GM18517 (cell line): ENCODE measurements around the gene PDCD2.
"Not testable (repeated sequence)": the region's sequence is repeated elsewhere in the genome, so short reads cannot be mapped to it uniquely, and the experiment has no call there.

Experiments
- ATAC-seq: cut with Tn5 transposase; IDR thresholded peaks from one replicate; pipeline ENCODE4 v1.9.1; 2021; ENCODE audit warnings: mild to moderate bottlenecking, moderate library complexity; ENCODE audit not compliant: unreplicated experiment

The PDCD2 gene

DNA sequence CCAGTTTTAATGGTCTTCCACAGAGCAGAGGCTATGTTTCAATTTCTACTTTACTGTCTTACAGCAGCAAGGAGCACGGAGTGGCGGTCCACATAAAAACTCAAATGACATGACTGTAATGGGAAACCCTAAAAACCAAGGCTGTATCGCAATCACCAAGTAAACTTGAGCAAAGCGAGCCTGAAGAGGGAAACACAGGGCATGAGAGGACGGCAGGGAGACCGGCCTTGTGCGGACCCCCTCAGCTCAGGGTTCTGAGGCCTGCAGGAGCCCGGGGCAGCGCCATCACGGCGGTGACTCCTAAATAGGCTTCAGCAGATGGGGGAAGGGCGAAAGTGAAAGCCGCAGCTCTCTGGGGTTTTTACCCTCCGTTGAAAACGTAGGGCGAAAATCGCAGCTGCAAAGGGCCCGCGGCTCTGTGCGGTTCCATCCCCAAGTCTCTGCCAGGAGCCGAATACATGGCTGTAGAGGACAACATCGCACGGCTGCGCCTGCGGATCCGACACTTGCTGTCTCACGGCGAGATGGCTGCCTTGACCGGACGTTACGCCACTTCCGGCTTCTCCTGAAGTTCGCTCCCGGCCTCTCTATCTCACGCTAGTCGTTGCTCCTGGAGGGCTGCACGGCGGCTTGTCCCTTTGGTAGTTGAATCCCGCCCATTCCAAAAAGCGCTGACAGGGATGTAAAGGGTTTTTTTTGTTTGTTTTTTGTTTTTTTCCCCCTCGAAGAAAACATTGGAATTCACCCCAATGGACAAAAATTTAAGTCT lies 31.5 kb downstream of the PDCD2 start, which contains the start of gene PSMB1:
TSS of gene PSMB1 (minus strand) at position 543 of the 769 bp plus-strand sequence. CDS start at position 478, 65 bp downstream.
- peak; percentile 48 for ATAC-seq

DNA sequence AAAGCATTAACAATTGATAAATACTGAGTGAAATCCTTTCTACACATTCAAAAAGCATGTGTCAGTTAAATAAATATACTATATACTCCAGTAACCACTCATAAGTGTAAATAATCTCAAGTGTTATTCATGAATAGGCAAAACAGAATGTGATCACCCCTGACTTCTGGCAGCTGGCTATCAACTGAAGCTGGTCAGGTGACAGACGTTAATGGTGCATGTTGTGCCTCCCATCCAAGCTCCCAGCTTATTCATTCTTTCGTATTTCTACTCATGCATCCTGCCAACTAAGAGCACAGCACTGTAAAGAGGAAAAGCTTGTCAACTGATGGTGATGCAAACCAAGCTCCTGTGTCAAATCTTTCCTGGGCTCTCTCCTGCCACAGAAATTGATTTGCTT lies 39.0 kb downstream of the PDCD2 start:
- ATAC-seq: no peak

DNA sequence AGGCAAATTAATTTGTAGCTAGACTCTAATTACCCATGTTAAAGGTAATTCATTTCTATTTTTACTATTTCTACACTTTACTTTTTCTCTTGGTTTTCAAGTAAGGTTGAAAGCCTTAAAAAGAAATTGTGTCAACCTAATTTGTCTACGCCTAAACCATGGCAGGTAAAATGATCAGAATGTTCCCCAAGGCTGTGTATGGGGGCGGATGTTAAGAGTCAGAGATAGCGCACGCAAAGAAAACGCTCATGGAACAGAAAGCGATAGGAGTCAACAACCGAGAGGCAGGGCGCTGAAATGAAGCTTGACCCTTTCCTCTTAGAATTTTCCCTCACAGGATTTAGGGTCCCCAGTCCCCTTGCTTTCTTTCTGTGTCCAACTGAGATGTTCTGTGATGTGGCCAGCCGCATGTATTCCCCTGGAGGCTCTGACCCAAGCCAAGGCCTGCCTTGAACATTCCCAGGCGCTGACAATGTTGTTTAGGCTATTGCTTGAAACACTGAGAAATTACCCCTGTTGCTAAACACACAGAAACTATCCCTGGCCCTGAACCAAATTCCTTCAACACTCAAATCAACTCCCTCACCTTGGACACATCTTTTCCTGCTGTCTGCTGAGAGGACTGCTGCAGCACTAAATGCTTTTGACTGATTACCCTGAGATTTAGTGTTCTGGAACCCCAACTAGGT lies 42.3 kb downstream of the PDCD2 start:
- no peak for ATAC-seq

DNA sequence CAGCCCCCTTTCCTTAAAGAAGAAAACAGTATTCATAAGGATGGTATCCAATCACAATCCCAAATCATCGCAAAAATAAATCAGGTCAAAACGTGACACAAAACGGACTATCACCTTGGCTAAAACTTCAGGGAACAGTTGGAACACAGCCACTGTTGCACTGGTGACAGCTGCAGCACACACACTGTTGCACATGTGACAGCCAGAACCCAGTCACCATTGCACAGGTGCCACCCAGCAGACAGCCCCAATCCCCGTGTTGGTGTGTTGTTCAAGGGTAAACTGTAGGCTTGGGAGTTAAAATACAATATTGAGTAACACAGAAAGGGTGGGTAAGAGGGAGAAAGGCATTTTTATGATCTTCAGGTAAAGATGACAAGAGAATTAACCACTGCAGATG lies 47.1 kb downstream of the PDCD2 start:
- ATAC-seq: no peak

DNA sequence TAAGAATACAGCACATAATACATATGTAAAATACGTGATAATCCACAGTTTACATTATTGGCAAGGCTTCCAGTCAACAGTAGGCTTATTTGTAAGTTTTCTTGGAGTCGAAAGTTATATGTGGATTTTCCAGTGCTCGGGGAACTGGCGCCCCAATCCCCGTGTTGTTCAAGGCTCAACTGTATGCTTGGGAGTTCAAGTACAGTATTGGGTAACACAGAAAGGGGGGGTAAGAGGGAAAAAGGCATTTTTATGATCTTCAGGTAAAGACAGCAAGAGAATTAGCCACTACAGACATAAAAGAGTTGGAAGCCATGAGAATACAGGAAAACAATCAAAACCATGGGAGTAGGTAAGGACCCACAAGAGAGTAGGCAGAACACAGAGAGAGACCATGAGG lies 47.8 kb downstream of the PDCD2 start:
- ATAC-seq: no peak

DNA sequence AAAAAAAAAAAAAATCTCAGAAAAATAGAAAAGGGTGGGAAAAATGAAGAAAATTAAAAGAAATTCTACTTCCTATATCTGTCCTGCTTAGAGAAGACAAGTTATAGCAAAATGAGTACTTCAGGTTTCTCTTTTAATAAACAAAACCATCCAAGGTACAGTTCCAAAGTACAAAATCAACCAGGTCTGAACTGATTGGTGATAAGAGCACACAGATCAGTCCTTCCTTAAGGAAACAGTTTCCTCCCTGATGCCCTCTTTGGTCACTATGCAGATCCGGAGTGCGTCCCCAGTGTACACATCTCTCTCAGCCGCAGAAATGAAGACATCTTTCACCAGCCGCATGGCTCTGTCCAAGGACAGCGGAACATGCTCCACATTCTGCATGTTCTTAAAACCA lies 49.4 kb downstream of the PDCD2 start:
- ATAC-seq: no peak

DNA sequence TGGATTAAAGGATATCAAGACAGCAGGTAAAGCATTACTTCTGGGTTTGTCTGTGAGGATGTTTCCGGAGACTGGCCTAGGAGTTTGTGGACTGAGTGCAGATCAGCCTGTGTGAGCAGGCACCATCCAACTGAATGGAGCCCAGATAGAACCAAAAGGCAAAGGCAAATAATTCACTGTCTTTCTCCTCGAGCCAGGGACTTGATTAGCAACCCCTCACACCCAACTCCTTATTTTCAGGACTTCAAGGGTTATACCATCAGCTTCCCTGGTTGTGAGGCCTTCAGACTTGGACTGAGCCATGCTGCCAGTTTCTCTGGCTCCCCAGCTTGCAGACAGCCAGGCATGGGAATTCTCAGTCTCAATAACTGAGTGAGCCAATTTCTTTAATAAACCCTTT lies 50.6 kb downstream of the PDCD2 start:
- ATAC-seq: no peak

DNA sequence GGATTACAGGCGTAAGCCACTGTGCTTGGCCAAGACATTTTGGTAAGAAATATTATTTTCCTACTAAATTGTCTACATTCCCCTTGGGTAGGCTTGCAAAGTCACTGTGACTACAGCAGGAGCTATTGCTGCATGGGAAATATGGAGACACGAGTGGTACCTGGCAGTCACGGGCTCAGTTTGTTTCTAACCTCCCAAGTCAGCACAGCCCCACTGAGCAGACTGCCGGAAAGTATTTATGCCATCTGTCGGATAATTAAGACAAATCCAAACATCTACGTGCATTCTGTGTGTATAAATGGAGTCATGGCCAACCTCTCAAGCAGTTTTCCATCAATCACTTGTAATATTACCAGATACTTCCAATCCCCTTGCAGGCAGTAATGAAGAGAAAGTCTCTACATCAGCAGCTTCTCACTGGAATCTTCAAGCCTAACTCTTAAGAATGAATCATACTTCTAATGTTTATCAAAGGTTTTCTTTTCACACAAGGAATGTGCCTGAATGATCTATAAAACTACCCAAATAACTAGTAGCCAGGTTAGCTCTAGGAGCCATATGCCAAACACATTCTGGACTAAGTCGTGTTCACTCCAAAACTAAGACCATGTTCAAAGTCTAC lies 51.5 kb downstream of the PDCD2 start:
- ATAC-seq: no peak

DNA sequence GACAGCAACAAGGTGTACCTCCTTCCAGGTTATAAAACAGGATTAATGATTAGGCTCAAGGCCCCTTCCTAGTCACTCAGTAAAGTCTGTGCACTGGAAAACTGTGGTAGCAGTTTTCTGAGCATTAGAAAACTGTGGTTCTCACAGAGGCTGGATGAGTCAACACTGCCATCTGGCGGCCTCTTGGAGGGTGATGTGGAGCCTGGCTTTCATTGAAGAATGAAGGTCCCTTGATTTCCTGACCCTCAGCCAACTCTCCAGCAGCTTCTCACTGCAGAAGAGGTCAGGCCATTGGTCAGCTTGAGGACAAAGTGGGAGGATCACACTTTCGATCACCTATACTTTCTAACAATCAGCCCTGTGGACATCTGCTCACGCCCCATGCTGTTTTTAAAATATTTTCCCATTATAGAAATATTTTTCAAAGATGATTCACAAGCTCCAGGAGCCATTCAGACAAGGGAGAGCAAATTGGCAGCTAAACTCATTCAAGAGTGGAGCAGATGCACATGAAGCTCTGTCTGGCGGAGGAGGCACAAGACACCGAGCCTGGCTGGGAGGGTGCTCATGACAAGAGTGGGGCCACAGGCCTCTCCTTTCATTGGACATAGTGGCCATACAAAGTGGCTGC lies 54.5 kb downstream of the PDCD2 start:
- ATAC-seq: peak; percentile 65

DNA sequence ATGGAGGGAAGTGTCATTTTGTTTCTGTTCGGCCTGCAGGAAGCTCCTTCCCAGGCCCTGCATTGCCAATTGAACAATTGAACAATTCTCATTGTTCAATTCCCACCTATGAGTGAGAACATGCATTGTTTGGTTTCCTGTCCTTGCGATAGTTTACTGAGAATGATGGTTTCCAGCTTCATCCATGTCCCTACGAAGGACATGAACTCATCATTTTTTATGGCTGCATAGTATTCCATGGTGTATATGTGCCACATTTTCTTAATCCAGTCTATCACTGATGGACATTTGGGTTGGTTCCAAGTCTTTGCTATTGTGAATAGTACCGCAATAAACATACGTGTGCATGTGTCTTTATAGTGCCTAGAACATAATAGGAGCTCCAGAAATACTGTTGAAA lies 56.4 kb downstream of the PDCD2 start:
- not testable (repeated sequence) for ATAC-seq

DNA sequence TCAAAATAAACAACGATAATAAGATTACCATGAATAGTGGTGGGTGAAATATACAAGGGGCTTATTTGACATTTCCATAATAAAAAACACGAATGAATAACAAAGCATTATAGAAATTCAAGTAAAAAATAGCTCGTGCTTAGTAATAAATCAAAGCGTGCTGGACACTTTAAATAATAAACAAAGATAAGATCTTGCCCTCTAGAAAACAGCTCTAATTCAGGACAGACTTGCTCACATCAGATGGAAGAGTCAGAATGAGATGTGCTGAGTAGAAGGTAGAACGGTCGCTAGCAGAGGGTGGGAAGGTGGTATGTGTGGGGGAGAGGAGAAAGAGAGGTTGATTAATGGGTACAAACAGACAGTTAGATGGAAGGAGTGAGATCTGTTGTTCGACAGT lies 58.6 kb downstream of the PDCD2 start:
- ATAC-seq: no peak
